ENCODE data around the gene PFKFB3. TPM values are rescaled to one million over a fixed set of nuclear protein-coding genes. Genes with fewer than 3 reads are reported as not detected.
A peak's percentile ranks its signal among the peaks of the same experiment; 100 is the strongest.

PFKFB3 gene
- total RNA-seq, result 10 to 100 TPM in 2 of 4 donors, 1 to 10 TPM in 2; 8.4 to 11.8 (median 9.4) TPM

DNA sequence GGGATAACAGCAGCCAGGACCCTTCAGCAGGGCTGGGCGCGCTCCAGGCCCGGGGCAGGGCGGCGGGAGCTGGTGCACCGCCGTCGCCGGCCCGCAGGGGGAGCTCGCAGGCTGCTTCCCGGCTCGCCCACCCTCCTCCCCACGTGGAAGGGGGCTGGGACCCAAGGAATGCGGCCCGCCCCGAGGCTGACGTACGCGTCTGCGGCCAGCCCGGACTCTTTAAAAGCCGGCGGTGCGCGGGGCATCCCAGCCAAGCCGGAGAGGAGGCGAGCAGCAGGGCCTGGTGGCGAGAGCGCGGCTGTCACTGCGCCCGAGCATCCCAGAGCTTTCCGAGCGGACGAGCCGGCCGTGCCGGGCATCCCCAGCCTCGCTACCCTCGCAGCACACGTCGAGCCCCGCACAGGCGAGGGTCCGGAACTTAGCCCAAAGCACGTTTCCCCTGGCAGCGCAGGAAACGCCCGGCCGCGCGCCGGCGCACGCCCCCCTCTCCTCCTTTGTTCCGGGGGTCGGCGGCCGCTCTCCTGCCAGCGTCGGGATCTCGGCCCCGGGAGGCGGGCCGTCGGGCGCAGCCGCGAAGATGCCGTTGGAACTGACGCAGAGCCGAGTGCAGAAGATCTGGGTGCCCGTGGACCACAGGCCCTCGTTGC lies at the start of gene PFKFB3:
TSS of gene PFKFB3 (plus strand) at position 249 of the 647 bp plus-strand sequence. CDS start at position 578, 329 bp downstream.
- Histone ChIP-seq H3K9me3 (no peaks in the 10 kb centered on the region), H3K4me1 (peaks cover 20 to 30% of the 10 kb centered on the region in 2 donors), H3K36me3 (no peaks in the 10 kb centered on the region), H3K27ac (peak within 1 kb of the TSS; percentile 24 to 87 (median 83)), H3K27me3 (no peaks in the 10 kb centered on the region), H3K4me3 (replicated peaks in 1 of 3) (peak within 1 kb of the TSS; percentile 41 to 84 (median 70))
- peak; percentile 91 to 99 for TF ChIP-seq POLR2A (IDR thresholded peaks at IDR 0.05)
- TF ChIP-seq, protein P1, sequence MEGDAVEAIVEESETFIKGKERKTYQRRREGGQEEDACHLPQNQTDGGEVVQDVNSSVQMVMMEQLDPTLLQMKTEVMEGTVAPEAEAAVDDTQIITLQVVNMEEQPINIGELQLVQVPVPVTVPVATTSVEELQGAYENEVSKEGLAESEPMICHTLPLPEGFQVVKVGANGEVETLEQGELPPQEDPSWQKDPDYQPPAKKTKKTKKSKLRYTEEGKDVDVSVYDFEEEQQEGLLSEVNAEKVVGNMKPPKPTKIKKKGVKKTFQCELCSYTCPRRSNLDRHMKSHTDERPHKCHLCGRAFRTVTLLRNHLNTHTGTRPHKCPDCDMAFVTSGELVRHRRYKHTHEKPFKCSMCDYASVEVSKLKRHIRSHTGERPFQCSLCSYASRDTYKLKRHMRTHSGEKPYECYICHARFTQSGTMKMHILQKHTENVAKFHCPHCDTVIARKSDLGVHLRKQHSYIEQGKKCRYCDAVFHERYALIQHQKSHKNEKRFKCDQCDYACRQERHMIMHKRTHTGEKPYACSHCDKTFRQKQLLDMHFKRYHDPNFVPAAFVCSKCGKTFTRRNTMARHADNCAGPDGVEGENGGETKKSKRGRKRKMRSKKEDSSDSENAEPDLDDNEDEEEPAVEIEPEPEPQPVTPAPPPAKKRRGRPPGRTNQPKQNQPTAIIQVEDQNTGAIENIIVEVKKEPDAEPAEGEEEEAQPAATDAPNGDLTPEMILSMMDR (IDR thresholded peaks at IDR 0.05), result peak; percentile 72 to 99 (median 94)
- 3% methylated on average over 7 of the region's 75 CpGs; no CpG with 5 or more reads in 1 of the 2 donors for WGBS, 2 donors
- DNase-seq, result peak; percentile 94 to 96
- intact Hi-C loops (cut with DNase I), result loop anchor here (5.0 kb wide), 4 partner anchors 41 to 199 kb away; no protein-coding TSS in a partner anchor

DNA sequence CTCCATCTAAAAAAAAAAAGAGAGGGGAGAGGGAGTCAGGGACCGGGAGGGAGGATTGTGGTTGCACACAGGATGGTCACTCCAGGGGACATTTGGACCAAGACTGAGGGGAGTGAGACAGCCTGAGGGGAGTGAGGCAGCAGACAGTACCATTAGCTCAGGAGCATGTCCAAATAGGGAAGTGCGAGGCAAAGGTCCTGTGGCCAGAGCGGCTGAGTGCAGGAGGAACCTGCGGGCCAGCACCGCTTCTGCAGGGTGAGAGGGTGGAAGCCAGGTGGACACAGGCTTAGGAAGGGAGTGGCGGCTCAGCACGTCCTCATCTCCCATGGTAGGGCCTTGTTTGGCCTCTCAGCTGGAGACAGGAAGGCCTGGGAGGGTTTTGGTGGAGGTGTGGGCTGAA lies 48.9 kb upstream of the PFKFB3 start:
- H3K4me1 ChIP-seq, result peaks cover 0 to 12% of the 10 kb centered on the region in 2 donors
- H3K4me3 ChIP-seq (replicated peaks in 1 of 3), result no peak overlapping the region
- H3K36me3 ChIP-seq, result no peaks in the 10 kb centered on the region
- no peaks in the 10 kb centered on the region for H3K9me3 ChIP-seq
- H3K27me3 ChIP-seq, result no peaks in the 10 kb centered on the region
- DNase-seq, result no peak
- WGBS, 2 donors, result 83 to 89% methylated on average over 7 of the region's 7 CpGs
- H3K27ac ChIP-seq, result no peak overlapping the region
- TF ChIP-seq POLR2A (IDR thresholded peaks at IDR 0.05), result no peak
- TF ChIP-seq, protein P1 (IDR thresholded peaks at IDR 0.05), result no peak
- intact Hi-C loops (cut with DNase I), result no loop called here

DNA sequence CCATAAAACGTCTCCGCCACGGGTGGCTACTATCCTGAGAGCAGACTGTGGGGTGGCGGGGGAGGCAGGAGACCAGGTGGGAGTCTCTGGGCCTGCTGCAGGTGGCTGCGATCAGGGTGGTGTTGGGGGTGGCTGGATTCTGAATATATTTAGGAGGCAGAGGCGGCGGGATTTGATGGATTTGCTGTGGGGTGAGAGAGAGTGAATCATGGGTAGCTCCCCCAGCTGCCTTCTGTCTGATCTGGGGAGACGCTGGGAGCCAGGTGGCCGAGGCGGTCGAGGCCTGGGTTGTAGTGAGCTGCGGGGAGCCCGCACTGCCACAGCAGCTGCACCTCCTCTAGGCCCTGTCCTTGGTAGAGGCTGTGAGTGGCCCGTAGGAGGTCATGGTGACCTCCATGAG lies 48.2 kb upstream of the PFKFB3 start:
- no peak for DNase-seq
- no peak for TF ChIP-seq POLR2A (IDR thresholded peaks at IDR 0.05)
- Histone ChIP-seq H3K27me3 (no peaks in the 10 kb centered on the region), H3K4me3 (replicated peaks in 1 of 3) (no peak overlapping the region), H3K27ac (no peak overlapping the region), H3K36me3 (no peaks in the 10 kb centered on the region), H3K4me1 (peaks cover 0 to 12% of the 10 kb centered on the region in 2 donors), H3K9me3 (no peaks in the 10 kb centered on the region)
- intact Hi-C loops (cut with DNase I), result no loop called here
- WGBS, 2 donors, result 91 to 94% methylated on average over 14 of the region's 14 CpGs

DNA sequence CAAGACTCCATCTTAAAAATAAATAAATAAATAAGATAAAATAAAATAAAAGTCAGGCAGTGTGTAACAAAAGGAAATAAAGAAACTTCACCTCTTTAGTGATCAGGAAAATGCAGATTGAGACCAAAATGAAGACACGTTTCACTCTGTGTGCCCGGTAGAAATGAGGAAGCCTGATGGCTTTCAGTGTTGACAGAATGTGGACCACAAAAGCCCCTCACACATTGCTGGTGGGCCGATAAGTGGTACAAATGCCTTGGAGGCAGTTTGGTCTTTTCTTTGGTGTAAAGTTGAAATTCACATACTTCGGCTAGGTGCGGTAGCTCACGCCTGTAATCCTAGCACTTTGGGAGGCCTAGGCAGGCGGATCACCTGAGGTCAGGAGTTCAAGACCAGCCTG lies 44.5 kb upstream of the PFKFB3 start:
- H3K36me3 ChIP-seq, result no peaks in the 10 kb centered on the region
- intact Hi-C loops (cut with DNase I), result no loop called here
- 93 to 97% methylated on average over 7 of the region's 7 CpGs for WGBS, 2 donors
- peaks cover 4% of the 10 kb centered on the region in 2 donors for H3K4me1 ChIP-seq
- no peaks in the 10 kb centered on the region for H3K27me3 ChIP-seq
- no peak overlapping the region for H3K27ac ChIP-seq
- TF ChIP-seq, protein P1 (IDR thresholded peaks at IDR 0.05), result no peak
- no peak for TF ChIP-seq POLR2A (IDR thresholded peaks at IDR 0.05)
- H3K4me3 ChIP-seq (replicated peaks in 1 of 3), result no peak overlapping the region
- H3K9me3 ChIP-seq, result no peaks in the 10 kb centered on the region
- no peak for DNase-seq

DNA sequence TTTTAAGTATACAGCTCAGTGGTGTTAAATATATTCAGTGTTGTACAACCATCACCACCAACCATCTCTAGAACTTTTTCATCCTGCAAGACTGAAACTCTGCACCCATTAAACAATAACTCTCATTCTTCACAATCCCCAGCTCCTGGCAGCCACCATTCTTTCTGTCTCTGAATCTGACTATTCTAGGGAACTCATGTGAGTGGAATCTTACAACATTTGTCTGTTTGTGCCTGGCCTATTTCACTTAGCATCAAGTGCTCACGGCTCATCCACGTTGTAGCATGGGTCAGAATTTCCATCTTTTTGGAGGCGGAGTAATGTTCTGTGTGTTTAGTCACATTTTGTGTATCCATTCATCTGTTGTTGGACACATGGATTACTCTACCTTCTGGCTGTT lies 40.8 kb upstream of the PFKFB3 start:
- 79 to 84% methylated on average over 3 of the region's 3 CpGs for WGBS, 2 donors
- TF ChIP-seq, protein P1 (IDR thresholded peaks at IDR 0.05), result no peak
- TF ChIP-seq POLR2A (IDR thresholded peaks at IDR 0.05), result no peak
- intact Hi-C loops (cut with DNase I), result loop anchor here (5.0 kb wide), 1 partner anchor 40 kb away; the partner anchor contains the start of gene PFKFB3
- no peak for DNase-seq
- Histone ChIP-seq H3K27me3 (no peaks in the 10 kb centered on the region), H3K4me1 (peaks cover 12 to 14% of the 10 kb centered on the region in 2 donors), H3K36me3 (no peaks in the 10 kb centered on the region), H3K9me3 (no peaks in the 10 kb centered on the region), H3K27ac (no peak overlapping the region), H3K4me3 (replicated peaks in 1 of 3) (no peak overlapping the region)
